ENCODE data around the gene NTN1. TPM values are rescaled to one million over a fixed set of nuclear protein-coding genes. Genes with fewer than 3 reads are reported as not detected.
A peak's percentile ranks its signal among the peaks of the same experiment; 100 is the strongest.

The NTN1 gene
- total and polyA plus RNA-seq, 2 experiments from 2014 or later = 0.16 to 0.60 TPM

GRCh38 chr17:9228408-9229159 is 207.3 kb downstream of the NTN1 start:
- peak; percentile 8 for TF ChIP-seq CTCF (IDR thresholded peaks at IDR 0.05; ENCODE audit: low read depth, low read length)
- H3K9me3 ChIP-seq (ENCODE audit: low read depth) = no peaks in the 10 kb centered on the region
- no peak overlapping the region for H3K27ac ChIP-seq
- peak in 1 of 2 donors; percentile 74 for DNase-seq (ENCODE audit: low read depth in 1 of 2, low spot score in 1 of 2)
- H3K4me3 ChIP-seq = no peak overlapping the region
- H3K4me1 ChIP-seq (ENCODE audit: low read depth) = no peaks in the 10 kb centered on the region
- no peaks in the 10 kb centered on the region for H3K36me3 ChIP-seq
- peaks cover 65% of the 10 kb centered on the region for H3K27me3 ChIP-seq

- Histone ChIP-seq H3K9me3 (ENCODE audit: low read depth) (no peaks in the 10 kb centered on the region), H3K36me3 (no peaks in the 10 kb centered on the region), H3K27me3 (peaks cover 63% of the 10 kb centered on the region), H3K27ac (no peak overlapping the region), H3K4me3 (no peak overlapping the region), H3K4me1 (ENCODE audit: low read depth) (no peaks in the 10 kb centered on the region)
- DNase-seq (ENCODE audit: low read depth in 1 of 2, low spot score in 1 of 2) = no peak
- no peak for TF ChIP-seq CTCF (IDR thresholded peaks at IDR 0.05; ENCODE audit: low read depth, low read length)
Observed at GRCh38 chr17:9229160-9229825, 208.0 kb downstream of the NTN1 start.

GRCh38 chr17:9229826-9230201 is 208.5 kb downstream of the NTN1 start:
- Histone ChIP-seq H3K27me3 (peaks cover 61% of the 10 kb centered on the region), H3K4me3 (no peak overlapping the region), H3K4me1 (ENCODE audit: low read depth) (no peaks in the 10 kb centered on the region), H3K36me3 (no peaks in the 10 kb centered on the region), H3K9me3 (ENCODE audit: low read depth) (no peaks in the 10 kb centered on the region), H3K27ac (no peak overlapping the region)
- no peak for DNase-seq (ENCODE audit: low read depth in 1 of 2, low spot score in 1 of 2)
- TF ChIP-seq CTCF (IDR thresholded peaks at IDR 0.05; ENCODE audit: low read depth, low read length) = no peak

GRCh38 chr17:9230346-9230745 is 209.0 kb downstream of the NTN1 start:
- TF ChIP-seq CTCF (IDR thresholded peaks at IDR 0.05; ENCODE audit: low read depth, low read length) = no peak
- Histone ChIP-seq H3K27me3 (peaks cover 56% of the 10 kb centered on the region), H3K27ac (no peak overlapping the region), H3K9me3 (ENCODE audit: low read depth) (no peaks in the 10 kb centered on the region), H3K4me1 (ENCODE audit: low read depth) (no peaks in the 10 kb centered on the region), H3K4me3 (no peak overlapping the region), H3K36me3 (no peaks in the 10 kb centered on the region)
- DNase-seq (ENCODE audit: low read depth in 1 of 2, low spot score in 1 of 2) = no peak

- Histone ChIP-seq H3K4me3 (no peak overlapping the region), H3K36me3 (no peaks in the 10 kb centered on the region), H3K4me1 (ENCODE audit: low read depth) (no peaks in the 10 kb centered on the region), H3K27me3 (peaks cover 52% of the 10 kb centered on the region), H3K9me3 (ENCODE audit: low read depth) (no peaks in the 10 kb centered on the region), H3K27ac (no peak overlapping the region)
- no peak for TF ChIP-seq CTCF (IDR thresholded peaks at IDR 0.05; ENCODE audit: low read depth, low read length)
- no peak for DNase-seq (ENCODE audit: low read depth in 1 of 2, low spot score in 1 of 2)
Observed at GRCh38 chr17:9230861-9231260, 209.6 kb downstream of the NTN1 start.

Data from cardiac muscle cell (in vitro differentiated cells and primary cell).